Inferior parietal cortex (tissue), 1 donor: Measurements from ENCODE around the gene SOWAHD.
"Not testable (repeated sequence)": the region's sequence is repeated elsewhere in the genome, so short reads cannot be mapped to it uniquely, and the experiment has no call there.

Experiments
- DNase-seq: peaks from one replicate; pipeline ENCODE4 v3.0.0-alpha.2; 2016; ENCODE audit errors: extremely low spot score

SOWAHD gene, protein sequence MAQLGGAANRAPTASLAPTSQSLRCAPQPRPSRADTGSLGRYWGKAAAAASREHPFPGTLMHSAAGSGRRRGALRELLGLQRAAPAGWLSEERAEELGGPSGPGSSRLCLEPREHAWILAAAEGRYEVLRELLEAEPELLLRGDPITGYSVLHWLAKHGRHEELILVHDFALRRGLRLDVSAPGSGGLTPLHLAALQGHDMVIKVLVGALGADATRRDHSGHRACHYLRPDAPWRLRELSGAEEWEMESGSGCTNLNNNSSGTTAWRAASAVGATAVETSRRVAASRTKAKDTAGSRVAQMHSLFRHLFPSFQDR

DNA sequence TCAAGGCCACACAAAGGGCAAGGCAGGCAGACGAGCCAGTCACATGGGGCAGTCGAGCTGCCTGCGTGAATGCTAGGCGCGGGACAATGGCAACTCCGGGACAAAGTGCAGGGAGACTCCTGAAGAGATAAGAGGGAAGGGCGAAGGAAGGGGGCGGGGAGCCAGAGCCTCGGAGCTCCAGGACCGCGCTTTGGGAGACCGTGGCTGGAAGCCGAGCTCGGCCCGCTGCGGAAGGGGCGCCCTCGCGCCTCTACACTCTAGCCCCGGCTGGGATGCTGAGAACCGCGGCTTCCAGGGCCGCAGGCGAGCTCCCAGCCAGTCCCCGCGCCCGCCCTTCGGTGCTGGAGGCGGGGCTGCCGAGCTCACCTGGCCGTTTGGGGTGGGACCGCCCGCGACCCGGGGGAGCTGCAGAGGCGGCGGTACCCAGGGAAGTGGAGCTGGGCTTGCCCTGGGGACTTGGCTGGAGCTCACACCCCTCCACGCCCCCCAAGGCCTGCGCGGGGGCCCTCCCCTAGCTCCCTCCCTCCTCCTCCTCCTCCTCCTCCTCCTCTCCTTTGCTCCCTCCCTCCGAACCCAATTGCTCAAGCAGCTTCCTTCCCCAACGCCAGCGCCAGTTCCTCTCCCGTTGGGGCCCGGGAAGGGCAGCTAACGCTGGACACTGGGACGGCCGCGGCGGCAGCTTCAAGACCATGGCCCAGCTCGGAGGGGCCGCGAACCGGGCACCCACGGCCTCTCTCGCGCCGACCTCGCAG is at the start of gene SOWAHD:
TSS of gene SOWAHD (plus strand) at position 610 of the 752 bp plus-strand sequence. CDS start at position 690, 80 bp downstream.
- DNase-seq = no peak

GRCh38 chrX:119708936-119709335 is 49.5 kb upstream of the SOWAHD start:
- no peak for DNase-seq

DNA sequence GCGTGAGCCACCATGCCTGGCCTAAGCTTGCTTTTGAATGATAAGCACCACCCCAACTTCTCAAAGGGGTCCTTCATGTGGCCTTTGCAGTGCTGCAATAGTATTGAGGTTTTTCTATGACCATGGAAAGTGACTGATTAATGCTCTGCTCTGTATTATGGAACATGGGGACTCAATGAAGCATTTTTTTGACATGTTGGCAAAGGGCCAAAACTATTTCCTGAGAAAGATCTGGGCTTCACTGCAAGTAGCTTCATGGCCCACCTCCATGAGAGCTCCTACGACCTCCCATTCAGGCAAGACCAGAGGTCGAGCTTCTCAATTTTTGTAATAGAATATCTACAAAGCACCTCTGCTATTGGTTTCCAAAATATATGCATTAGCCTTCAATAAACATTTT is 48.8 kb upstream of the SOWAHD start:
- no peak for DNase-seq

DNA sequence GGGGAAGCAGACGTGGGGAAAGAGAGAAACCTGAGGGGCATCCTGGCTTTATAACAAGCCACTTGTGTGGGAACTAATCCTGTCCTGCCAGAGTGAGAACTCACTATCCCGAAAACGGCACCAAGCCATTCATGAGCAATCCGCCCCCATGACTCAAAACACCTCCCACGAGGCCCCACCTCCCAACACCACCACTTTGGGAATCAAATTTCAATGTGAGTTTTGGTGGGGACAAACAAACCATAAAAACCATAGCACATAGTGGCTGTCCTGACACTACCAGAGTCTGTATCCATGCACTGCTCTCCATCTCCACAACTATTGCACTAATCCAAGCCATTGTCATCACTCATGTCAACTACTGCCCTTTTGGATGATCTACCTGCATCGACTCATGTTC is 36.9 kb upstream of the SOWAHD start:
- no peak for DNase-seq

DNA sequence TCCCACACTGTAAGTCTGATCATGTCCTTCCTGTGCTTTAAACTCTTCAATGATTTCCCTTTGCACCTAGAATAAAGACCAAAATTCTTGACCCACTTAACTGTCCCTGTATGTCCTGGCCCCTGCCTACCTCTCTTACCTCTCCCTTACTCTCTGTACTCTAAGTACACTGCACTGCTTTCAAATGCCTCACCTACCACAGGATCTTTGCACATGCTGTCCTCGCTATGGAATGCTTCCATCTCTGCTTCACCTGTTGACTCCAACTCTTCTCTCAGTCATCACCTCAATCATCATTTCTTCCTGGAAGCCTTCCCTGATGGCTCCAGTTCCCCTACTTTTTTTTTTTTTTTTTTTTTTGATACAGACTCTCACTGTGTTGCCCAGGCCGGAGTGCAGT is 36.5 kb upstream of the SOWAHD start:
- no peak for DNase-seq

DNA sequence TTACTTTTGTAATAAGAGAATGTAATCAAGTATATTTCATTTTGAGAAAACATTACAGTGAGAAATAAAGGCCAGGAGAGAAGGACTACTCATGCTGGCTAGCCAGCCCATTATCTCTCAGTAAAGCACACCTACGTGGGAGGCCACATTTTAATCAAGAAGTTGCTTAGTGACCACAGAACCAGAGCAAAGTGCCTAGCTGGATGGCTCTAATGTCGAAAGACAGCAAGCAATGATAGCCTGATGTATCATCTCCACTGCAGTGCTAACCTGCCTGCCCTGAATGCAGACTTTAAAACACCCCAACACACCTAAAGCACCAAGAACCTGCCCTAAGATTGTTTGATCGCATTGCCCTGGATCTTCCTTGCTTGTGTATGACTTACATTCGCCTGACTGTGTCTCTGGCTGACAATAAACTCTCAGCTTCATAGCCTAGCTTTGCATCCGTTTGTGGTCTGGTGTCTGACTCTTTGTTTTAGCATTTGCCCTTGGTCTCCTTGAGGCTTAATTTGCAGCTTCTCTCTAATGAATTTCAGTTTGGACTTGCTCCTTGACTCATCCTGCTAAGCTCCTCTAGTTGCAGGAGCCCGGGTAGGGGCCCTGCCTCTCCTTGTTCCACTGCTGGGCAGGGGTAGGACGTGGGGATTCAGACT is 31.4 kb upstream of the SOWAHD start:
- DNase-seq = no peak

GRCh38 chrX:119728487-119728886 is 29.9 kb upstream of the SOWAHD start:
- DNase-seq = no peak

DNA sequence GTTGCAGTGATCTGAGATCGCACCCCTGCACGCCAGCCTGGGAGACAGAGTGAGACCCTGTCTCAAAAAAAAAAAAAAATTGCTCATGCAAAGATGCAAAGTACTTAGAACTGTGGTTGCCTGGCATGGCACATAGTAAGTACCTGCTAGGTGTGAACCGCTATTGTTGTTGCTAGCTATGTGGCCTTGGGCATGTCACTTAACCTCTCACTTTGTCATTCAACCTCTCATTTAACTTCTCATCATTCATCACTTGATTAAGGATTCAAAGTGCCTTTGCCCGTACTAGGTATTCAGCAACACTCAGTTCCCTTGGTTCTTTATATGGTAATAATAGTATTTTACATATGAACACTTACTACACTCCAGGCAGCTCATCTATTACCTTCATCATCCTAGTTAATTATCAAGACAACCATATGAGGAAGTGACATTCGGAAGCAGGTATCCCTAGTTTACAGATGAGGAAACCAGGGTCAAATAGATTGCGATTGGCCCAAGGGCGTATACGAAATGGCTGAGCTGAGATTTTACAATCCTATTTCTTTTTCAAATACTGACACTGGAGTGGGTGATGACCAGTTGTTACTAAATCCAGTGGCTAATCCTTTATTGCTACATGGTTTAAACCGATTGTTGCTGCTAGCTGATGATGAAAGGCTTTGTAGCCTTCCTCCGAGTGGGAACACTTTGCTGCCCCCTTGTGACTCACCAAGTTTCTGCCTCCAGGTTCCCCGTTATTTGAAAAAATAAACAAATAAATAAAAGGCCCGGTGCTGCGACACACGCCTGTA is 28.8 kb upstream of the SOWAHD start:
- peak; percentile 31 for DNase-seq

GRCh38 chrX:119734897-119735339 is 23.5 kb upstream of the SOWAHD start:
- DNase-seq = no peak

GRCh38 chrX:119735467-119735866 is 22.9 kb upstream of the SOWAHD start:
- no peak for DNase-seq

DNA sequence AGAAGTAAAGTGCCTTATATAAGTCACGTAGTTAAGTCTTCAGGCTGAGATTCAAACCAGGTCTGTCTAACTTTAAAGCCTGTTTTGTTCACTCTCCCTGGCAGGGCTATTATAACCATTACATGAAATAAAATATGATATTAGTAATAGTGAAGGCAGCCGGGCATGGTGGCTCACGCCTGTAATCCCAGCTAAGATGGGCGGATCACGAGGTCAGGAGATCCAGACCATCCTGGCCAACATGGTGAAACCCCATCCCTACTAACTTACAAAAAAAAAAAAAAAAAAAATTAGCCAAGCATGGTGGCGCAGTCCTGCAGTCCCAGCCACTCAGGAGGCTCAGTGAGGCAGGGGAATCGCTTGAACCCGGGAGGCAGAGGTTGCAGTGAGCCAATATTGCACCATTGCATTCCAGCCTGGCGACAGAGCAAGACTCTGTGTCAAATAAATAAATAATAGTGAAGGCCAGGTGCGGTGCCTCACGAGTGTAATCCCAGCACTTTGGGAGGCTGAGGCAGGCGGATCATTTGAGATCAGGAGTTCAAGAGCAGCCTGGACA is 22.1 kb upstream of the SOWAHD start:
- no peak for DNase-seq

- no peak for DNase-seq
Observed at GRCh38 chrX:119738742-119739141, 19.6 kb upstream of the SOWAHD start.

GRCh38 chrX:119745283-119745848 is 13.0 kb upstream of the SOWAHD start:
- DNase-seq = no peak

DNA sequence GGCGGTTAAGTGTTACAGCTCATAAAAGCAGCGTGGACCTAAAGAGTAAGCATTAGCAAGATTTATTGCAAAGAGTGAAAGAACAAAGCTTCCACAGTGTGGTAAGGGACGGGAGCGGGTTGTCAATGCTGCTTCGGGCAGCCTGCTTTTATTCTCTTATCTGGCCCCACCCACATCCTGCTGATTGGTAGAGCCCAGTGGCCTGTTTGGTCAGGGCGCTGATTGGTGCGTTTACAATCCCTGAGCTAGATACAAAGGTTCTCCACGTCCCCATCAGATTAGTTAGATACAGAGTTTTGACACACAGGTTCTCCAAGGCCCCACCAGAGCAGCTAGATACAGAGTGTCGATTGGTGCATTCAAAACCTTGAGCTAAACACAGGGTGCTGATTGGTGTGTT is 8.3 kb upstream of the SOWAHD start:
- DNase-seq = not testable (repeated sequence)

GRCh38 chrX:119750751-119751150 is 7.6 kb upstream of the SOWAHD start:
- not testable (repeated sequence) for DNase-seq

- no peak for DNase-seq
Observed at GRCh38 chrX:119753001-119753400, 5.4 kb upstream of the SOWAHD start.

DNA sequence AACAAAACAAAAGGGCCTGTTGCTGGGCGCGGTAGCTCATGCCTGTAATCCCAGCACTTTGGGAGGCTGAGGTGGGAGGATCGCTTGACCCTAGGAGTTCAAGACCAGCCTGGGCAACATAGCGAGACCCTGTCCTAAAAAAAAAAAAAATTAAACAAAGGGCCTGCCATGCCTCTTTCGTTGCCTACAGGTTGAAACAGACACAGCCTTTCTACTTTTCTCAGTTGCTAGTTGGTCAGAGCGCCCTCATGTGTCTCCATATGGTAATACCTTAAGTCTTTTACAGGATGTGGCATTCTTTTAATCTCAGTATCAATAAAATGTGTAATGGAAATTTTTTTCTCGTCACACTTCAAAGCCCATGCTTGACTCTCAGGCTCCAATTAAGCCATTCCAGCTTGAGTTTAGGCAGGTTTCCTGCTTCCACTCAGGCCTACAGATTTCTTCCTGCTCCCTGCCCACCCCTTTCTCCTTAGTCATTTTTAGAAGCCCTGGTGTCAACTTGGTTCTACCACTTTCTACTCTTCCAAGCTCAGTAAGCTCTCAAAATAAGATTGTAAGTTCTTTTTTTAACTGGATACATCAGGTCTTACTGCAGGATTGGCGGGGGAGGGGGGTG is 4.6 kb upstream of the SOWAHD start:
- peak; percentile 31 for DNase-seq

GRCh38 chrX:119755981-119756533 is 2.3 kb upstream of the SOWAHD start:
- DNase-seq = no peak

GRCh38 chrX:119756926-119757635 is 1.3 kb upstream of the SOWAHD start:
- no peak for DNase-seq

- no peak for DNase-seq
Observed at GRCh38 chrX:119757646-119757978, 776 bp upstream of the SOWAHD start.
